ENCODE measurements around the gene FAM181A. TPM values are rescaled to one million over a fixed set of nuclear protein-coding genes. Genes with fewer than 3 reads are reported as not detected.

The FAM181A gene
- total RNA-seq, 1 donor from 2014 or later = not detected

GRCh38 chr14:93903342-93904184 is 23.6 kb upstream of the FAM181A start:
- no peak for DNase-seq (ENCODE audit: low spot score)

GRCh38 chr14:93905623-93906022 is 21.5 kb upstream of the FAM181A start:
- DNase-seq (ENCODE audit: low spot score) = no peak

- peak; percentile 51 for DNase-seq (ENCODE audit: low spot score)
Observed at GRCh38 chr14:93906341-93907329, 20.5 kb upstream of the FAM181A start.

GRCh38 chr14:93909429-93910128 is 17.6 kb upstream of the FAM181A start:
- DNase-seq (ENCODE audit: low spot score) = peak; percentile 15

GRCh38 chr14:93911975-93912615 is 15.0 kb upstream of the FAM181A start:
- no peak for DNase-seq (ENCODE audit: low spot score)

- no peak for DNase-seq (ENCODE audit: low spot score)
Observed at GRCh38 chr14:93912782-93913181, 14.4 kb upstream of the FAM181A start.

- DNase-seq (ENCODE audit: low spot score) = peak; percentile 27
Observed at GRCh38 chr14:93914278-93914677, 12.9 kb upstream of the FAM181A start.

GRCh38 chr14:93915070-93915705 is 12.0 kb upstream of the FAM181A start:
- no peak for DNase-seq (ENCODE audit: low spot score)

- no peak for DNase-seq (ENCODE audit: low spot score)
Observed at GRCh38 chr14:93915800-93916199, 11.3 kb upstream of the FAM181A start.

GRCh38 chr14:93916498-93916897 is 10.6 kb upstream of the FAM181A start:
- no peak for DNase-seq (ENCODE audit: low spot score)

- DNase-seq (ENCODE audit: low spot score) = no peak
Observed at GRCh38 chr14:93917141-93917540, 10.0 kb upstream of the FAM181A start.

GRCh38 chr14:93921001-93921806 is 5.9 kb upstream of the FAM181A start:
- no peak for DNase-seq (ENCODE audit: low spot score)

GRCh38 chr14:93923626-93924025 is 3.5 kb upstream of the FAM181A start:
- no peak for DNase-seq (ENCODE audit: low spot score)

- no peak for DNase-seq (ENCODE audit: low spot score)
Observed at GRCh38 chr14:93924592-93925355, 2.4 kb upstream of the FAM181A start.

GRCh38 chr14:93925374-93925895 is 1.7 kb upstream of the FAM181A start:
- no peak for DNase-seq (ENCODE audit: low spot score)

GRCh38 chr14:93926245-93926872 is 785 bp upstream of the FAM181A start:
- DNase-seq (ENCODE audit: low spot score) = no peak

- DNase-seq (ENCODE audit: low spot score) = no peak
Observed at GRCh38 chr14:93927800-93928145, 629 bp downstream of the FAM181A start.

GRCh38 chr14:93928184-93929047 is 1.3 kb downstream of the FAM181A start:
- DNase-seq (ENCODE audit: low spot score) = no peak
